H9 (cell line): ENCODE data around the gene P3R3URF. TPM values are rescaled to one million over a fixed set of nuclear protein-coding genes. Genes with fewer than 3 reads are reported as not detected.

Experiments used
- DNase-seq: peaks from one replicate; pipeline ENCODE4 v3.0.0-alpha.2; 2017
- H2AFZ ChIP-seq: one replicate; pipeline ENCODE4 v1.6.1; 2013; ENCODE audit warnings: mild to moderate bottlenecking, low read length, control low read depth, moderate library complexity
- H2AK5ac ChIP-seq: 2 replicates; pipeline ENCODE4 v1.6.1; 2013; ENCODE audit warnings: low read length, control low read depth, mixed read lengths; ENCODE audit not compliant: insufficient read length
- H2BK120ac ChIP-seq: one replicate; pipeline ENCODE4 v1.6.1; 2013; ENCODE audit warnings: low read depth, mild to moderate bottlenecking, low read length, control low read depth, inconsistent platforms; ENCODE audit not compliant: poor library complexity, severe bottlenecking
- H2BK12ac ChIP-seq: 2 replicates; pipeline ENCODE4 v1.6.1; 2013; ENCODE audit warnings: low read length, control low read depth, mixed read lengths, low read depth; ENCODE audit not compliant: insufficient read length
- H2BK15ac ChIP-seq: 2 replicates; pipeline ENCODE4 v1.6.1; 2013; ENCODE audit warnings: low read depth, low read length, control low read depth
- H2BK20ac ChIP-seq: one replicate; pipeline ENCODE4 v1.6.1; 2013; ENCODE audit warnings: low read depth, mild to moderate bottlenecking, low read length, control low read depth, inconsistent platforms; ENCODE audit not compliant: poor library complexity, severe bottlenecking
- H2BK5ac ChIP-seq: 2 replicates; pipeline ENCODE4 v1.6.1; 2013; ENCODE audit warnings: low read length, control low read depth, mixed read lengths; ENCODE audit not compliant: insufficient read length
- H3K14ac ChIP-seq: 2 replicates; pipeline ENCODE4 v1.6.1; 2013; ENCODE audit warnings: low read length, control low read depth; ENCODE audit not compliant: insufficient read depth
- H3K18ac ChIP-seq: 2 replicates; pipeline ENCODE4 v1.6.1; 2013; ENCODE audit warnings: low read depth, mild to moderate bottlenecking, mixed read lengths, low read length, control low read depth; ENCODE audit not compliant: insufficient read length
- H3K23ac ChIP-seq: 2 replicates; pipeline ENCODE4 v1.6.1; 2013; ENCODE audit warnings: low read length, control low read depth, mixed read lengths, low read depth; ENCODE audit not compliant: insufficient read length
- H3K23me2 ChIP-seq: 2 replicates; pipeline ENCODE4 v1.6.1; 2013; ENCODE audit warnings: low read depth, mild to moderate bottlenecking, mixed read lengths, low read length, control low read depth; ENCODE audit not compliant: insufficient read length, poor library complexity, severe bottlenecking
- H3K27ac ChIP-seq: 2 replicates; pipeline ENCODE4 v1.5.1; 2013; ENCODE audit warnings: low read length, control low read depth, mixed read lengths, low read depth; ENCODE audit not compliant: insufficient read length
- H3K27me3 ChIP-seq: 2 replicates; pipeline ENCODE4 v1.6.1; 2013; ENCODE audit warnings: low read length, control low read depth, inconsistent platforms; ENCODE audit not compliant: insufficient read depth
- H3K4ac ChIP-seq: 2 replicates; pipeline ENCODE4 v1.6.1; 2013; ENCODE audit warnings: low read depth, mild to moderate bottlenecking, control low read depth, inconsistent platforms, low read length, moderate library complexity
- H3K4me1 ChIP-seq: 2 replicates; pipeline ENCODE4 v1.6.1; 2013; ENCODE audit warnings: low read length, control low read depth, inconsistent platforms; ENCODE audit not compliant: insufficient read depth
- H3K4me2 ChIP-seq: 2 replicates; pipeline ENCODE4 v1.6.1; 2013; ENCODE audit warnings: low read length, control low read depth, mixed read lengths; ENCODE audit not compliant: insufficient read length, insufficient read depth
- H3K56ac ChIP-seq: 2 replicates; pipeline ENCODE4 v1.6.1; 2013; ENCODE audit warnings: low read depth, mild to moderate bottlenecking, mixed read lengths, low read length, control low read depth; ENCODE audit not compliant: insufficient read length
- H3K79me1 ChIP-seq: 2 replicates; pipeline ENCODE4 v1.6.1; 2013; ENCODE audit warnings: low read depth, mild to moderate bottlenecking, moderate library complexity, low read length, control low read depth, inconsistent platforms; ENCODE audit not compliant: insufficient read depth, poor library complexity, severe bottlenecking
- H3K79me2 ChIP-seq: 2 replicates; pipeline ENCODE4 v1.6.1; 2013; ENCODE audit warnings: low read length, control low read depth, inconsistent platforms; ENCODE audit not compliant: insufficient read depth
- H3K9ac ChIP-seq: 2 replicates; pipeline ENCODE4 v1.6.1; 2013; ENCODE audit warnings: low read length, control low read depth, mixed read lengths; ENCODE audit not compliant: insufficient read length; ENCODE audit errors: extremely low read depth
- H3K9me3 ChIP-seq: one replicate; pipeline ENCODE4 v1.6.1; 2013; ENCODE audit warnings: low read depth, low read length, inconsistent platforms; ENCODE audit not compliant: control insufficient read depth
- H3T11ph ChIP-seq: one replicate; pipeline ENCODE4 v1.6.1; 2013; ENCODE audit warnings: mild to moderate bottlenecking, low read length, control low read depth, inconsistent platforms
- H4K20me1 ChIP-seq: one replicate; pipeline ENCODE4 v1.6.1; 2013; ENCODE audit not compliant: control insufficient read depth, insufficient read length, insufficient read depth
- H4K5ac ChIP-seq: 2 replicates; pipeline ENCODE4 v1.6.1; 2013; ENCODE audit warnings: low read depth, mild to moderate bottlenecking, mixed read lengths, low read length, control low read depth; ENCODE audit not compliant: insufficient read length
- H4K8ac ChIP-seq: replicated peaks from 2 replicates; pipeline ENCODE4 v1.6.1; 2013; ENCODE audit warnings: low read length, control low read depth, mixed read lengths, low read depth; ENCODE audit not compliant: insufficient read length
- H4K91ac ChIP-seq: 2 replicates; pipeline ENCODE4 v1.6.1; 2013; ENCODE audit warnings: low read depth, mild to moderate bottlenecking, moderate library complexity, mixed read lengths, low read length, control low read depth; ENCODE audit not compliant: insufficient read length
- H3K27ac Mint-ChIP-seq, 3 experiments: 2 replicates in 2 of 3; 3 replicates in 1 of 3; pipeline ENCODE4 v1.8.0; 2020 to 2021; ENCODE audit warnings: mixed read lengths in 3 of 3, mild to moderate bottlenecking in 1 of 3, moderate library complexity in 1 of 3
- H3K27me3 Mint-ChIP-seq: 2 replicates; pipeline ENCODE4 v1.8.0; 2021; ENCODE audit warnings: low read depth, mild to moderate bottlenecking, moderate library complexity, mixed read lengths
- H3K36me3 Mint-ChIP-seq, 3 experiments: 2 replicates in 2 of 3; 3 replicates in 1 of 3; pipeline ENCODE4 v1.8.0; 2020 to 2021; ENCODE audit warnings: low read depth in 3 of 3, mixed read lengths in 3 of 3; ENCODE audit not compliant: insufficient read depth in 1 of 3
- H3K4me1 Mint-ChIP-seq, 2 experiments: 2 replicates each; pipeline ENCODE4 v1.8.0; 2020; ENCODE audit warnings: mixed read lengths in 2 of 2
- H3K4me3 Mint-ChIP-seq, 2 experiments: 2 replicates in 1 of 2; 3 replicates in 1 of 2; pipeline ENCODE4 v1.8.0; 2020 to 2021; ENCODE audit warnings: mild to moderate bottlenecking in 2 of 2, mixed read lengths in 2 of 2, moderate library complexity in 1 of 2
- H3K9me3 Mint-ChIP-seq, 2 experiments: 2 replicates in 1 of 2; 3 replicates in 1 of 2; pipeline ENCODE4 v1.8.0; 2020; ENCODE audit warnings: mild to moderate bottlenecking in 2 of 2, mixed read lengths in 2 of 2, moderate library complexity in 1 of 2
- CTCF ChIP-seq: fragments of 200-600 bp; sonication (generic); conservative IDR thresholded peaks from 3 replicates; pipeline ENCODE4 v1.8.0; 2021; ENCODE audit warnings: antibody characterized with exemption, mild to moderate bottlenecking
- WGBS: extraction: QIAGEN DNeasy Blood & Tissue Kit; methylation state at CpG from one replicate; pipeline ENCODE4 v1.1.7; 2013; ENCODE audit warnings: missing lambda C conversion rate, low lambda C conversion rate, mixed read lengths; ENCODE audit not compliant: insufficient read length; ENCODE audit errors: extremely low coverage; 5-methylcytosine and 5-hydroxymethylcytosine counted together
- total RNA-seq: library from RNA; stranded (reverse); gene quantifications from 2 replicates; pipeline ENCODE4 v1.2.1, GENCODE V29; 2021

P3R3URF gene
- total RNA-seq, 1 experiment from 2014 or later, result not detected

DNA sequence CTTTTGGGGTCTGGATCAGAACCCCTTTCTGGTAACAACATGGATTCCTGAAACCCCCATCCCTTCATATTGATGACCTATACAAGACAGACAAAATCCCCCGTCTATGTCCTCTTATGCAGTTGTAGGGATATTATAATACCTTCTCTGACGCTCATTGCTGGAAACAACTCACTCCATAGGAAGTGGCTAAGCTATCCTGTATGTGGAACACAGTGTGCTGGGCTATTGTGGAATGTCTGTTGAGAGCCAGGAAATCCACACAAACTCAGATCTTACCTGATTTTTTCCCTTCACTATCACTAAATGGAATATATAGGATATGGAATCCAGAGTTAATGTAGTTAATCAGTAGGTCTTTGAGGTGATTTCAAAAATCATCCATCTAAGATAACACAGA is 26.2 kb downstream of the P3R3URF start:
- Histone ChIP-seq H2BK12ac (no peak overlapping the region), H3K18ac (no peak overlapping the region), H3K79me1 (no peaks in the 10 kb centered on the region), H3T11ph (no peak overlapping the region), H2BK15ac (no peak overlapping the region), H2BK20ac (no peak overlapping the region), H4K5ac (no peak overlapping the region), H3K14ac (no peak overlapping the region), H3K4me2 (no peak overlapping the region), H3K4ac (no peak overlapping the region), H3K23ac (no peak overlapping the region), H2AFZ (no peak overlapping the region), H2AK5ac (no peak overlapping the region), H3K4me1 (no peaks in the 10 kb centered on the region; the same call in 1 of the 2 replicates), H3K27ac (no peak overlapping the region), H2BK120ac (no peak overlapping the region), H4K91ac (no peak overlapping the region), H3K27me3 (no peaks in the 10 kb centered on the region), H3K9me3 (no peaks in the 10 kb centered on the region), H3K23me2 (no peaks in the 10 kb centered on the region), H3K56ac (no peak overlapping the region), H3K79me2 (no peaks in the 10 kb centered on the region), H3K9ac (no peak overlapping the region), H4K20me1 (no peaks in the 10 kb centered on the region), H2BK5ac (no peak overlapping the region), H4K8ac (no peak overlapping the region)
- no CpG with 5 or more reads among the region's 2 CpGs for WGBS
- no peak for TF ChIP-seq CTCF
- Mint-ChIP-seq H3K27me3 (no peaks in the 10 kb centered on the region; the same call in none of the 2 replicates), H3K36me3 (no peaks in the 10 kb centered on the region; a peak in 1 of 7 replicates), H3K4me3 (no peak overlapping the region), H3K4me1 (peaks cover 7 to 11% of the 10 kb centered on the region in 2 experiments), H3K9me3 (no peaks in the 10 kb centered on the region; a peak in 1 of 5 replicates), H3K27ac (no peak overlapping the region)
- DNase-seq, result no peak
